HG03095 (cell line): ENCODE results near the gene HDAC4.

Source experiments
- ATAC-seq: cut with Tn5 transposase; IDR thresholded peaks from one replicate; pipeline ENCODE4 v1.9.1; 2021; ENCODE audit warnings: moderate library complexity; ENCODE audit not compliant: unreplicated experiment

HDAC4 gene

DNA sequence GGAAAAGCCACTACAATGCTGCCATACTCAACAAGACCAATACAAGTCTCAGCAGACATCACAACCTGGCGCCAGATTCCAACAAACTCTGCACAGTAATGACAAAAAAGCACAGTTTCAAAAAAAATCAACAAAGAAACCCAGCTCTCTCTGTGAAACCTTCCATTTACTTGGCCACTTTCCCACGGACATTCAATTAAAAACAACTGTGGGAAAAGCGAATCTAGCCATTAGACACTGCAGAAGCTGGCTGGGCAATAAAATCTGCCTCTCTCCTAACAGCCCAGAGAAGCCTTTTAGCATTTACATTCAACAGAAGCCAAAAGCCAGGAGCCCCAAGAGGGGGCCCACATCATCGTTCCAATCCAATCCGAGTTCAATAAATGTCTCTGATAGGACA, 128.9 kb downstream of the HDAC4 start:
- ATAC-seq = no peak

DNA sequence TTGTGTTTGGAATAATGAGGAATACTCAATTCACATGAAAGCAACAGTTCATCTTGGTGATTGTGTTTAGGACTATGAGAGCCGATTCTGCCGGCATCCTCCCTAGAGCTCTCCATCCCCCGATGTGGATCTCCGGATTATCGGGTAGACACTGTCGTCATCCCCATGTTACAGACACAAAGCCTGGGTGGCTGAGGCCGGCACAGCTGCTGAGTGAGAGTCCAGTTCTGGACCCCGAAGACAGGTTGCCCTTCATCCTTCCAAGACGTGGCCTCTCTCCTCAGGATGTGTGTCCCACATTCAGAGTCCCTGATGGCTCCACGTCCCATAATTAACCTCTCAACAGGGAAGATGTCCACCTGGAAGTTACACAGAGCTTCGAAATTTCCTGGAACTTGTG, 129.3 kb downstream of the HDAC4 start:
- ATAC-seq = no peak

DNA sequence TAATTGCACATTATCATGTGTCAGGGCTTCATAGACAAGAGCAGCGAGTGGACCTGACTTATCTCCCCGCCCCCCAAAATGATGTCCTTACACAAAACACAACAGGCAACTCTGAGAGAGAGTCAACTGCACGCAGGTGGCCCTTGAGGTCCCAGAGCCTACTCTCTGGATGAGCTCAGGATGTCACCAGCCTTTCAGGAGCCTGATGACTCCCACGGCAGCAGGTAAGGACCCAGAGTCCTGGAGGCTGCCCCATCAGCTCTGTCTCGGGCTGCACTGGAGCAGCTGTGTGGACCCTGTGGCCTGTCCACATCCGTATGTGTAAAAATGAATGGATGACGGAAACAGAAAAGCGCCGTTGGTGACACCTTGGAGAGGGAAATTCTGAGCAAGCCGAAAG, 130.9 kb downstream of the HDAC4 start:
- no peak for ATAC-seq

GRCh38 chr2:239269173-239269885, 131.5 kb downstream of the HDAC4 start:
- no peak for ATAC-seq

GRCh38 chr2:239268549-239268948, 132.3 kb downstream of the HDAC4 start:
- ATAC-seq = no peak

DNA sequence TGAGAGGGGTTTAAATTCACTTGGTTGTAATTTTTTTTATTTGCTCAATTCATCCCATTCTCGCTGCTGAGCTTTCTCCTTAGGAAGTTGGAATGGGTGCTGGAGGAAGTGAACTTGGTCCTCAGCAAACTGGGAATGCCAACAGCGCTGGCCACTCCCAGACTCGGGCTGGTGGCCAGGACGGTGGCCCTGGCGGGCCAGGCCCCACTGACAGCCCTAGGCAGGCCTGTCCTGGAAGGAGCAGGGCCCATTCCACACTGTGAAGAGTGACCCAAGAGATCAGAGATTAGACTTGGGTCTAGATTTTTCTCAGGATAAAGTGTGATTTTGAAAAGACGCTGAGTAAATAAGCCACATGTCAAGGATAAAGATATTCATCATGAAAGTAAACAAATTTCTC, 132.7 kb downstream of the HDAC4 start:
- ATAC-seq = no peak

DNA sequence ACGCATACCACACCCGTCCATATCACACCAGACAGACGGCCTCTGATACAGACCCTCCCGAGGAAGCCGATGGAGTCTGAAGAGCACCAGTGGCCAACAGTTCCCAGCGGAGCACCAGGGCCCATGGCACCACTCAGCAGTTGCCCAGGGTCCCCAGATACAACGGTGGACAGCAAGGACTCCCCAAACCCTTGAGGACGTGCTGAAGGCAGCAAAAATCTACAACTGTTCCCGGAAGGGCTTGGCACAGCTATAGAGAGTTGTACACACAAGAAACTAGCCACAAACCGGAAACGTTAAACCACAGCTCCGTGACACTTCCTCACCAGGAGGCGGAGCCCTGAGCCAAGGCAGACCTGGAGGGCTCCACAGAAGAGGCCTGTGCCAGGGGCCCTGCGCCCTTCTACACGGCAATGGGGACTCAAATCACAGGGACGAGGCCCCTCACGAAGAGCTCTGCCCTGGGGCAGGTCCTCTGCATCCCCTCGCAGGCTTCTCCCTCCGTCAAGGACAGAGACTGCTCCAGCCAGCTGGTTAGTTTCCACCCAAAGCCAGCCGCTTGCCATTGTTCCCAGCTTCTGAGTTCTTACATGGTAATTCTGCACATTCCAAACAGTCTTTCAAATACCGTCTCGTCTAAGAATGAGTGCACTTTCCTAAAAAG, 133.4 kb downstream of the HDAC4 start:
- ATAC-seq = peak; percentile 90

- no peak for ATAC-seq
Measured at GRCh38 chr2:239266779-239267287, 134.0 kb downstream of the HDAC4 start.

- no peak for ATAC-seq
Measured at GRCh38 chr2:239266434-239266766, 134.4 kb downstream of the HDAC4 start.

DNA sequence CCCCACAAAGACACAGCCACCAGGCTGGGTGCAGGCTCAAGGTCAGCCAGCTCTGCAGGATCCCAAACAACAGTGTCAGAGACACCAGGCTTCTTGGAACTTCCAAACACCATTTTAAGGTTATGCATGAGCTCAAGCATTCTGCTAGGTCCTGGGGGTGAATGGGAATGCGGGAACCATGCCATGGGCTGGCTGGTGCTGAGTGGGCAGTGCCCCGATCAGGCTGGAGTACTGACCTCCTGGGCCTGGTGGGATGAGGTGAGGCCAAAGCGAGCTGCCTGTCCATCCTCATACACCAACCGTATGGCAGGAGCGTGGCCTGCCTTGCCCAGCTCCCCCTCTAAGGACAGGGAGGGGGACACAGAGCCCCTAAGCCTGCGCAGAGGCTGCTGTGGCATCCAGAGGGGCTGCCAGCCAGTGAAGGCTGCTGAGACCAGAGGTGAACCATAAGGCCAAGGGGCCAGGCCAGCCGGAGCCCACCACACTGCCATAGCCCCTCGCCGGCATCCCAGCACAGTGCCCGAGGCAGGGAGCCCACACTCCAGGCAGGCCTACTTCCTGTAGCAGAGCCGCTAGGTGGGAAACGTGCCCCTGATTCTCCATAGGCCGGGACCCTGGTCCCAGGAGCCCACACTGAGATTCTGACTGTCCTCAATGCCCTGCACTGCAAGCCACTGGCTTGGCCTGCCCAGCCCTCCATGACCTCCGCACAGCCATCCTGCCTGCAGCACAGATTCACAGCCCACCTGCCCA, 135.0 kb downstream of the HDAC4 start:
- ATAC-seq = no peak

GRCh38 chr2:239264838-239265651, 135.8 kb downstream of the HDAC4 start:
- ATAC-seq = peak; percentile 46

GRCh38 chr2:239264492-239264837, 136.4 kb downstream of the HDAC4 start:
- no peak for ATAC-seq

DNA sequence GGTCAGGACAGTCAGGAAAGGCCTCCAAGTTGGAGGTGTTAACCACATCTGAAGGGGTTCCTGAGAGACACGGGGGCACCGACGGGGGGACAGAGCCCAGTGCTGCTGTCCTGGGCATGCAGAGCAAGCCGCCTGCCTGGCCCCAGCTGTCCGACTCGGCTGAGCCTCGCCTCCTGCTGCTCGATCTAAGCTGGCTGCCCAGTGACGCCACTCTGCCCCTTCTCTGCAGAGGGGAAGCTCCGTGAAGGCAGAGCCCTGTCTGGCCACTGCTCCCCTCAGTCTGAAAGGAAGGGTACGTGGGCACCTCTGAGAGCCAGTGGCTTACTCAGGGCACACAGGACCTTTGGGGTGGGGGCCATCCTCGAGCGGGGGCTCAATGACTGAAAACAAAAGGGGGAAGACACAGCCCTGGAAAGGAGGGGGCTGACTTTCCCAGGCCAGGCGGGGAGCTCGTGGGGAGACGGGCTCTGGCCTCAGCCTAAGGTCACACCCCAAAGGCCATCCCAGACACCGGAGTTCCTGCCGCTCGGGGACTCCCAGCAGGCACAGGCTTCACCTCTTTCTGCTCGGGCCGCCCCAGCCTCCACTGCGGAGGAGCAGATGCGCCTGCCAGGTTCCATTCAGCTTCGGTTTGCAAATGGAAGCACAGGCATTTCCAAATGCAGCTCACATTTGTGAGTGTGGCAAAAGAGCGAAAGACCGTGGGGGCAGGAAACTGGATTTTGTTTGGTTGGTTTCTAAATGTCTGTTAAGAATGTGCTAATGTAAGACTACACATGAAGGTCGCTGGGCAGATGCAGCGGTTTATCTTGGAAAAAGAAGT, 136.9 kb downstream of the HDAC4 start:
- no peak for ATAC-seq

DNA sequence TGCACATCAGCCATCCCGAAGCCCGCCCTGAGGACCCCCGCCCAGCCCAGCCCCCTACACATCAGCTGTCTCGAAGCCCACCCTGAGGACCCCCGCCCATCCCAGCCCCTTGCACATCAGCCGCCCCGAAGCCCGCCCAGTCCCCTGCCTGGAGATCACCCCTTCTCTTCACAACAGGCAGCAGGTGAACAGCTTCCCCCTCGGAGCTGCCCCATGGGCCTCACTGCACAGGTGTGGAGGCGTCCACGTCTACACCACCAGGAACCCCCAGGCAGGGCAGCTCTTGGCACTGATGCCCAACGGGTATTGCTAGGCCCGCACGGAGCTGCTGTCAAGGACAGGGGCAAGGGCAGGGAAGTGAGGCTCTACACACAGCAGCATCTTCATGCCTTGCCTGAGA, 137.6 kb downstream of the HDAC4 start:
- no peak for ATAC-seq

DNA sequence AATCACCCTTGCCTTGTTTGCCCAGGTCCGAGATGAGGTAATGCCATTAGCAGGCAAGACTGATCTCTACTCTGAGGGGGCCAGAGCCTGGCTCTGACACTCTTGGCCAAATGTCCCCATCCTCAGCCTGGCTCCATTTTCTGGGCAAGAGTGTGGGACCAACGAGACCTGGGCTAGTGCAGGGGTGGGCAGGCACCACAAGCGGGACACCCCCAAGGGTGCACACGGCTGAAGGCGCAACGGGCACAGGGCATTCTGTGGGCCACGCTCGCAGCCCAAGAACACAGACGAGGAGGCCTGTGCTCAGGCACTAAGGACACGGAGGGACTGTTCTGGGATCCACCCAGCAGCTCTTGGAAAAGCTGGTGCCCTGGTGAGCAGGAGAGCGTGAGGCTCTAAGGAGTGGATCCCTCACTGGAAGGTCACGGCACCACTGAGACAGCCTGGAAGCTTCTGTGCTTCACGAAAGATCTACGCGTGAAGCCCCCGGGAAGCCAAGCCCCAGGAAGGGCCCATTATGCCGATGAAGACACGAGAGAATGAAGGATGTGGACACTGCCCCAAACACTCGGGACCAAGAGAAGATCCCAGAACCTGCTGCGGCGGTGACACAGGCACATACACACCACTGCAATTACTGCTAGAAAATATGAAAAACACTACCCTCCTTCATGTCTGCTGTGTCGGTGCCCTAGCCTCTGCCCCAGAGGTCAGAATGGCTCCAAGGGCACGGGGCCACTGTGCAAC, 138.2 kb downstream of the HDAC4 start:
- ATAC-seq = no peak

- ATAC-seq = no peak
Measured at GRCh38 chr2:239261796-239262483, 138.9 kb downstream of the HDAC4 start.

DNA sequence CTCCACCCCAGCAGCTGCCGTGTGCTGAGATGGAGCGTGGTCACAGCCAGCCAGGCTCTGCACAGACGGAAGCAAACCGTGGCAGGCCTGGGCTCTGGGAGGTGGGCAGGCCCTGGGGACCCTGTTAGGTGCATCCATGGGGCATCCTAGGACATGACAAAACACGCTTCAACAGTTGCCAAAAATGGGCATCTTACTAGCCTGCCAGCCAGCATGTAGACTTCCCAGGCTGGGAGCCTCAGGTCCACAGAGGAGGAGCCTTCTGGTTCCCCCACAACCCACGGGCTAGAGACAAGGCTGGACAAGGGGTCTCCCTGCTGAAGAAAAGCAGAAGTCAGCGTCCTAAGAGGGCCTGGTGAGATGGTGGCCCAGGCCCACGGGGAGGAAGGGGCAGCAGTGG, 139.5 kb downstream of the HDAC4 start:
- no peak for ATAC-seq

GRCh38 chr2:239260546-239261327, 140.1 kb downstream of the HDAC4 start:
- ATAC-seq = no peak
